Vein endothelial cell (primary cell): ENCODE measurements around the gene CD24. TPM values are rescaled to one million over a fixed set of nuclear protein-coding genes. Genes with fewer than 3 reads are reported as not detected.

Experiments
- total RNA-seq: library from RNA; depleted of rRNA; stranded (reverse); fragments of >200 nt; gene quantifications from 2 replicates; pipeline ENCODE4 v1.2.3, GENCODE V29; 2012

The CD24 gene
- total RNA-seq = 2.3 and 6.5 TPM in 2 replicates

GRCh38 chr6:106974336-106974998, at the start of gene CD24:
Gene CD24, minus strand, starts transcription at chr6:106974729. Its CDS starts 83 bp downstream, at chr6:106974646.

Other genes with a start within 250 kb of the CD24 start
- 9.1 and 12.1 TPM in 2 replicates for gene MTRES1, start 53.5 kb upstream of the CD24 start, total RNA-seq
- gene BEND3, start 140.8 kb upstream of the CD24 start, total RNA-seq = 6.1 and 7.5 TPM in 2 replicates